Activated T-cell treated with anti-CD3 and anti-CD28 coated beads, Interleukin-2, amount 50 U/mL, for 4 hours (primary cell): ENCODE results near the gene SRRM3. TPM values are rescaled to one million over a fixed set of nuclear protein-coding genes. Genes with fewer than 3 reads are reported as not detected.
A peak's percentile ranks its signal among the peaks of the same experiment; 100 is the strongest.
"Not testable (repeated sequence)": the region's sequence is repeated elsewhere in the genome, so short reads cannot be mapped to it uniquely, and the experiment has no call there.

Source experiments
- ATAC-seq, 2 donors: fragments of 200-7000 bp; cut with Tn5 transposase; one replicate each; pipeline ENCODE4 v1.10.0; 2021
- DNase-seq: peaks from one replicate; pipeline ENCODE4 v3.0.0-alpha.2; 2020
- H3K27me3 Mint-ChIP-seq: one replicate; pipeline ENCODE4 v1.8.0; 2021; ENCODE audit warnings: low read depth, mixed read lengths
- H3K36me3 Mint-ChIP-seq: one replicate; pipeline ENCODE4 v1.8.0; 2022; ENCODE audit warnings: mixed read lengths; ENCODE audit not compliant: insufficient read depth
- H3K4me1 Mint-ChIP-seq: one replicate; pipeline ENCODE4 v1.8.0; 2021; ENCODE audit warnings: low read depth, mixed read lengths
- H3K4me3 Mint-ChIP-seq: one replicate; pipeline ENCODE4 v1.8.0; 2021; ENCODE audit warnings: mild to moderate bottlenecking, moderate library complexity, mixed read lengths
- H3K9me3 Mint-ChIP-seq: one replicate; pipeline ENCODE4 v1.8.0; 2021; ENCODE audit warnings: mixed read lengths
- total RNA-seq, 3 donors: library from RNA; stranded (reverse); gene quantifications; one replicate each; pipeline ENCODE4 v1.2.1, GENCODE V29; 2021

SRRM3 gene
- total RNA-seq, 3 donors from 2014 or later = 0.10 TPM; not detected in 2

DNA sequence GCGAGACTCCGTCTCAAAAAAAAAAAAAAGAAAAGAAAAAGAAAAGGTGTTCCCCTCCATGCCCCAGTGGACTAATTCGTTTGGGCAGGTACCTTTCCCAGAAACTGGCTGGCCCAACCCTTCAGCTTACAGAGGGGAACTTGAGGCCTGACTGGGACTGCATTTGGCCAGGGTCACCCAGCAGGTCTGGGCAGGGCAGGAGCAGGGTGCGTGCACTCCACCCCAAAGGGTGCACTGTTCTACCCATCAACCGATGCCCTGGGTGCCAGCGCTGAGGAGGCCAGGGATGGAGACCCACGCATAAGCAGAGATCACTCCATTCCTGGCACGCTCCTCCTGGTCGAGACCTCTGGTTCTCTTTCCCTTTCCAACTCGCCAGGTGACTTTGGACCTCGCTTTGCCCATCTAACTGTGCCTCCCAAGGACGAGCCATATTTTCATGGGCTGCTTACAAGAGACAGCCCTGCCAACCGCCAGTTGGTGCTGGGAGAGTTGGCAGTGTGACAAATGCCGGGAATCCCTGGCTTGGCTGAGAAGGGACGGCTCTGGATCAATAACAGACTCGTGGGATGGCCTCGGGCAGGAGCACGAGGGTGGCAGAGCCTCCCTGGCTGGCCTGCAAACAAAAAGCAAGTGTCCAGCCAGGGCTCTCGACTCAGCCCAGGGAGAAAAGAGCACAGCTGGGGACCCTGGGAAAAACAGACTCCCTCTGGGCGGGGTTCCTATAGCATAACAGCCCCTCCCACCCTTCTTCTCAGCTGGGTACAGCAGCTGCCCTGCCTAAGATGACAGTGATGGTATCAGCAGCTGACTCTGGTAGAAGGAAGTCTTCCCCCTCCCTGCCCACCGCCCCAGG lies 108.6 kb downstream of the SRRM3 start:
- ATAC-seq (no peak), DNase-seq (no peak)
- no peaks in the 10 kb centered on the region for H3K36me3 Mint-ChIP-seq
- no peaks in the 10 kb centered on the region for H3K27me3 Mint-ChIP-seq
- H3K4me1 Mint-ChIP-seq = peaks cover 4% of the 10 kb centered on the region
- H3K9me3 Mint-ChIP-seq = no peaks in the 10 kb centered on the region
- H3K4me3 Mint-ChIP-seq = no peak overlapping the region

GRCh38 chr7:76311838-76312237 lies 110.1 kb downstream of the SRRM3 start:
- not testable (repeated sequence) for H3K27me3 Mint-ChIP-seq, H3K36me3 Mint-ChIP-seq, DNase-seq, H3K4me3 Mint-ChIP-seq, H3K9me3 Mint-ChIP-seq, ATAC-seq, H3K4me1 Mint-ChIP-seq

DNA sequence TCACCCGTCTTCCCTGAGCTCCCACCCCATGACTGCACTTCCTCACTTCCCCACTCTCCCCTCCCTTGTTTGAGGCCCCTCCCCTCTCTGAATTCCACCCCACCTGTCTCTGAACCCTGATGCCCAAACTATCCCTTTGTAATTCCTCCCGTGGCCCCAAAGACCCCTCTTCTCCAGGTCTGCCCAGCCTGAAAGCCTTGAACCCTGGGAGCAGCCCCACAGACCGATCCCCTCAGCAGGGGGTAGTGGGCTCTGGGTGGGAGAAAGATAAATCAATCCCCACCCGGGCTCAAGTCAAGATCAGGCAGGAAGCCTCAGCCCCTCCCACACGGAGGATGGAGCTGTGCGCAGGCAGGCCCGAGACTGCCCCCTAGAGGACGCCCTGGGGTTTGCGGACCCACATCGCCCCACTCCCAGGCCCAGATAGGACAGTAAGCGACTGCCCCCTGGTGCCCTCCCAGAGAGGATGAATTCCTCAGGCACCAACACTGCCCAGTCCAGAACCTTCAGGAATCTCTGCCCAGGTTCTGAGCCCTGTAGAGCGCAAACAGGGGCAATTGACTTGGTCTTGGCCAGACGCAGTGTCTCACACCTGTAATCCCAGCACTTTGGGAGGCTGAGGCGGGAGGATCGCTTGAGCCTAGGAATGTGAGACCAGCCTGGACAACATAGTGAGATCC lies 112.5 kb downstream of the SRRM3 start:
- H3K4me1 Mint-ChIP-seq = peaks cover 22% of the 10 kb centered on the region
- H3K4me3 Mint-ChIP-seq = no peak overlapping the region

DNA sequence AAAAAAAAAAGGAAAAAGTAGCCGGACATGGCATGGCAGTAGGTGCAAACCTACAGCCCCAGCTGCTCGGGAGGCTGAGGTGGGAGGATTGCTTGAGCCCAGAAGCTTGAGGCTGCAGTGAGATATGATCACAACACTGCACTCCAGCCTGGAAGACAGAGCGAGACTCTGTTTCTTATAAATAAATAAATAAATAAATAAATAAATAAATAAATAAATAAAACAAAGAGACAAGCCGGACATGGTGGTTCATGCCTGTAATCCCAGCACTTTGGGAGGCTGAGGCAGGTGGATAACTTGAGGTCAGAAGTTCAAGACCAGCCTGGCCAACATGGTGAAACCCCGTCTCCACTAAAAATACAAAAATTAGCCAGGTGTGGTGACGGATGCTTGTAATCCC lies 113.0 kb downstream of the SRRM3 start:
- peaks cover 23% of the 10 kb centered on the region for H3K4me1 Mint-ChIP-seq
- H3K36me3 Mint-ChIP-seq, H3K27me3 Mint-ChIP-seq, ATAC-seq, H3K4me3 Mint-ChIP-seq, H3K9me3 Mint-ChIP-seq, DNase-seq: not testable (repeated sequence)

More for the DNA sequence above, 112.5 kb downstream of the SRRM3 start:
- Mint-ChIP-seq H3K36me3 (no peaks in the 10 kb centered on the region), H3K27me3 (no peaks in the 10 kb centered on the region), H3K9me3 (no peaks in the 10 kb centered on the region)
- DNase-seq (peak; percentile 97), ATAC-seq (peak; percentile 49 to 66)

- Mint-ChIP-seq H3K27me3 (no peaks in the 10 kb centered on the region), H3K9me3 (no peaks in the 10 kb centered on the region), H3K36me3 (no peaks in the 10 kb centered on the region), H3K4me3 (no peak overlapping the region), H3K4me1 (peaks cover 25% of the 10 kb centered on the region)
- no peak for DNase-seq
- no peak for ATAC-seq
Measured at GRCh38 chr7:76315364-76315763, 113.7 kb downstream of the SRRM3 start.

GRCh38 chr7:76316984-76317781 lies 115.5 kb downstream of the SRRM3 start:
- Mint-ChIP-seq H3K4me3 (peak overlapping the region; percentile 88), H3K36me3 (no peaks in the 10 kb centered on the region), H3K27me3 (no peaks in the 10 kb centered on the region), H3K4me1 (peaks cover 25% of the 10 kb centered on the region), H3K9me3 (no peaks in the 10 kb centered on the region)
- DNase-seq (no peak), ATAC-seq (no peak)

DNA sequence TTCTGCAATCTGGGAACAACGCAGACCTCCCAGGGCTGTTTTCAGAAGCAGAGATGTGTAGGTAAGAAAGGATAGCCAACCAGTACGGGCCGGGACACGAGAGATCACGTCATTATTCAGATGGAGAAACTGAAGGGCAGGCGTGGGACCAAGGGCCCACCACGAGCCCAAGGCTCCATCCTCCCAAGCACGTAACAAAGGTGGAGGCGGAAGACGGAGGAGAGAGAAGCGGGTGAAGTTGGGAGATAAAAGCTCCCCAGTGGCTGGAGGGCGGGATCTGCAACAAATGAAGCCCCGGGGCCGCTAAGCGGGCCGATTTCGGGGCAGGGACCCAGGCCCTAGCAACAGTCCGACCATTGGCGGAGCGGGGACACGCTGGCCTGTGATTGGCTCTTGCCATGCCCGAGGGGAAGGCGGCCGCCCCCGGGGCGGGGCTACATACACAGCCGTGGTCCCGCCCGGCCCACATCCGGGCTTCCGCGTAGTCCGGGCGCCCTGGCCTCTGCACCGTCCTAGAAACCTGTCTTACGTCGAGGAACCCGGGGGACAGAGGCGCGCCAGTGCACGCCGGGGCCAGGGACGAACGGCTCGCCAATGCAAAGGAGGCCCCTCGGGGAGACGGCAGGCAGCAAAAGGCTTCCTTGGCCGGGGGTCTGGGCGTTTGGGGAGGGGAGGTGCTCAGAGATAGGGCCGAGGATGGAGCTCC lies 116.2 kb downstream of the SRRM3 start:
- peaks cover 25% of the 10 kb centered on the region for H3K4me1 Mint-ChIP-seq
- no peaks in the 10 kb centered on the region for H3K36me3 Mint-ChIP-seq
- no peaks in the 10 kb centered on the region for H3K27me3 Mint-ChIP-seq
- ATAC-seq (peak; percentile 97 to 98), DNase-seq (peak; percentile 91)
- peak overlapping the region; percentile 88 for H3K4me3 Mint-ChIP-seq
- no peaks in the 10 kb centered on the region for H3K9me3 Mint-ChIP-seq

DNA sequence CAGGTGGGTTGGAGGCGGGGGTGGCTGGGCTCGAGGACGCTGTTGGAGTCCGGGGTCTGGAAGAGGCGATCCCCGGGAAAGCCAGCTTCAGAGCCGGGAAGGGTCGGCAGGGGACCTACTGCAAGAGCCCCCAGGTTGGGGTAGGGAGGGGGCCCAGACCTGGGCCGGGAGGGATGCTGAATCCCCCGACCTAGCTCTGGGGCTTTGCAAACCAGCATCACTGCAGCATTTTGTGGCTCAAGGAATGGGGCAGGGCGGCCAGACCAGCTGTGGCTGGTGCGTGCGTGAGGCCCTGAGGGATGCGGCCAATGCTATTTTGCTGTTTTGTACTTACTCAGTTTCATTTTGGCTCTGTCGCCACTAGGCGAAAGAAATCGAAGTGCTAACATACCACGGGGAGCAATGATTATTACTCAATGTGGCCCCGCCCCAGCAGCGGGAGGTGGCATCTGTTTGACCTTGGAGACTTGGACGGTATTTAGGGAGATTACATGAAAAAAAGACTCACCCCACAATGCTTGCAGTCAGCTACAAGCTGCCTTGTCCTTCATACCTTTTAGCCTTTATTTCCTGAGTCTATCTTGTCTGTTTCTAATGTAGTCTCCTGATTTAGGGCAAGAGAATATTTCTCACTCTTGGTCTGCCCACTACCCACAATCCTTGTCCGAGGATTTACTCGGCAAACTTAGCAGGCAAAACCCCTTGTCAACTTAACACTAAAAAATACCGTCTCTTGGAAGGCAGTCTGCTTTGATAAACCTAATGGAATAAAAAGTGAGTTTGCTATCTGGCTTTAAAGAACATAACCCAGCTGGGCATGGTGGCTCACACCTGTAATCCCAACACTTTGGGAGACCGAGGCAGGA lies 117.0 kb downstream of the SRRM3 start:
- Mint-ChIP-seq H3K27me3 (no peaks in the 10 kb centered on the region), H3K4me1 (peaks cover 25% of the 10 kb centered on the region), H3K9me3 (no peaks in the 10 kb centered on the region), H3K4me3 (peak overlapping the region; percentile 88), H3K36me3 (no peaks in the 10 kb centered on the region)
- DNase-seq (peak; percentile 52), ATAC-seq (peak; percentile 40 to 55)

- Mint-ChIP-seq H3K27me3 (no peaks in the 10 kb centered on the region), H3K9me3 (no peaks in the 10 kb centered on the region), H3K36me3 (peaks cover 30% of the 10 kb centered on the region), H3K4me3 (no peak overlapping the region), H3K4me1 (peaks cover 16% of the 10 kb centered on the region)
- ATAC-seq (no peak), DNase-seq (no peak)
Measured at GRCh38 chr7:76325092-76325491, 123.4 kb downstream of the SRRM3 start.

DNA sequence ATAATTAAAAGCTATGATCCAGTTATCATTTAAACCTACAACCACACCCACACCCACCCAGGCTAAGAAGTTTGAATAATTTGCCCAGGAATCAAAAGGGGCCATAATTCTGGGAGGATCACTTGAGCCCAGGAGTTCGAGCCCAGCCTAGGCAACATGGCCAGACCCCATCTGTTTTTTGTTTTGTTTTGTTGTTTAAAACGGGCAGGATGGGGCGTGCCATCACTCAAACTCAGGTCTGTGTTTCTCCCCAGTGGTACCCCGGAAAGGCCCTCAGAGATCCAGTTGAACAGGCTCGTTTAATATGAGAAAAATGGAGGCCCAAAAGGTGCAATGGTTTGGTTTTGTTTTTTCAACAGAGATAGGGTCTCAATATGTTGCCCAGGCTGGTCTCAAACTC lies 124.1 kb downstream of the SRRM3 start:
- Mint-ChIP-seq H3K4me1 (peaks cover 16% of the 10 kb centered on the region), H3K4me3 (no peak overlapping the region), H3K9me3 (no peaks in the 10 kb centered on the region), H3K36me3 (peaks cover 35% of the 10 kb centered on the region), H3K27me3 (no peaks in the 10 kb centered on the region)
- ATAC-seq = no peak
- DNase-seq = no peak

- no peak overlapping the region for H3K4me3 Mint-ChIP-seq
- DNase-seq = no peak
- no peaks in the 10 kb centered on the region for H3K9me3 Mint-ChIP-seq
- peaks cover 35% of the 10 kb centered on the region for H3K36me3 Mint-ChIP-seq
- no peak for ATAC-seq
- no peaks in the 10 kb centered on the region for H3K27me3 Mint-ChIP-seq
- H3K4me1 Mint-ChIP-seq = peaks cover 19% of the 10 kb centered on the region
Measured at GRCh38 chr7:76326646-76327233, 125.0 kb downstream of the SRRM3 start.

- Mint-ChIP-seq H3K9me3 (no peaks in the 10 kb centered on the region), H3K36me3 (peaks cover 37% of the 10 kb centered on the region), H3K4me3 (no peak overlapping the region), H3K4me1 (peaks cover 27% of the 10 kb centered on the region), H3K27me3 (no peaks in the 10 kb centered on the region)
- DNase-seq (no peak), ATAC-seq (peak; percentile 25 to 51)
Measured at GRCh38 chr7:76327610-76328009, 125.9 kb downstream of the SRRM3 start.

DNA sequence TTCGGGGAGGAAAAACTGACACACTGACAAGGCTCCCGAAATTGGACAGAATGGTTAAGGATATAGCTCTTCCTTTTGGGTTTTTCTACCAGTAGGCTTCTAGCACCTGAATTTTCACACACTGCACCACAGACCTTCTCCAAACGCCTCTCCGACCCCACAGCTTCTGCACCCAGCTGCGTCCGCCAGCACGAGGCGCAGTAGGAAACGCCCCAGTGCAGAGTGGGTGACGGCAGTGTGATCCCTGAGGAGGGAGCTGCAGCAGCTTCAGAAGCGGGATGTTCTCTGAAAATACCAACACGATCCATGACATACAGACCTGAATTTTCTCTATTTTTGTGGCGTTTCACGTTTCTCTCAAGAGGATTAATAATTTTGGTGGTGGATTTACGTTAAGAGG lies 126.7 kb downstream of the SRRM3 start:
- no peak for ATAC-seq
- no peaks in the 10 kb centered on the region for H3K9me3 Mint-ChIP-seq
- peaks cover 30% of the 10 kb centered on the region for H3K4me1 Mint-ChIP-seq
- H3K4me3 Mint-ChIP-seq = no peak overlapping the region
- H3K36me3 Mint-ChIP-seq = peaks cover 39% of the 10 kb centered on the region
- DNase-seq = no peak
- no peaks in the 10 kb centered on the region for H3K27me3 Mint-ChIP-seq
